Measurements from ENCODE around the gene CCDC157.

DNA sequence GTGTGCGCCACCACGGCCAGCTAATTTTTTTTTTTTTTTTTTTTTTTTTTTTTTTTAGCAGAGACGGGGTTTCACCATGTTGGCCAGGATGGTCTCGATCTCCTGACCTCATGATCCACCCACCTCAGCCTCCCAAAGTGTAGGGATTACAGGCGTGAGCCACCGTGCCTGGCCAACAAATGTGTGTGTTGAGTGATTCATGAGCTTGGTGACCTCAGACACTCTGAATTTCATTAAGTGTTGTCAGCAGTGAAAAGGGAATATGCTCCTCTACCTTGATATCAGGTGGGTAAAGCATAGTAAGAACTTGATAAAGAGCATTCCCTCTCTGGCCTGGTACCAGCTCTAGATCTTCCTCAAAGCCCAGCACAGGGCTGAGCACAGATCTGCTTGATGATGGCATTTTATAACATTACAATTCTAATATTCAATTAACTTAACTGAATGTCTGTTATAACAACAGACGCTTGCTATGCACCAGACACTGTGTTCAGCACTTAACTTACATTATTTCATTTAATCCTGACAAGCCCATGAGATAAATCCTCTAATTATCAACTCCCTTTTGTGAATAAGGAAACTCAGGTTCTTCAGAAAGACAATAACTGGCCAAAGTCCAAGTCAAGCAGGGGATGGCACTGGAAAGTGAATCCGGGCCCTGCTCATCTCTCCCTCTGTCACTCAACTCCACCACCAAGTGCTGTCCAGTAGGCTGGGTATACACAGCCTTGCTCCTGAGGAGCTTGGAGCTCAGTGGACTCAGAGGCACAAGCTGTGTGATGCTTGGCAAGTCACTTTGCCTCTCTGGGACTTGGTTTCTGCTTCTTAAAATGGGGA, 43.1 kb upstream of the CCDC157 start:
- TF ChIP-seq, protein P1, sequence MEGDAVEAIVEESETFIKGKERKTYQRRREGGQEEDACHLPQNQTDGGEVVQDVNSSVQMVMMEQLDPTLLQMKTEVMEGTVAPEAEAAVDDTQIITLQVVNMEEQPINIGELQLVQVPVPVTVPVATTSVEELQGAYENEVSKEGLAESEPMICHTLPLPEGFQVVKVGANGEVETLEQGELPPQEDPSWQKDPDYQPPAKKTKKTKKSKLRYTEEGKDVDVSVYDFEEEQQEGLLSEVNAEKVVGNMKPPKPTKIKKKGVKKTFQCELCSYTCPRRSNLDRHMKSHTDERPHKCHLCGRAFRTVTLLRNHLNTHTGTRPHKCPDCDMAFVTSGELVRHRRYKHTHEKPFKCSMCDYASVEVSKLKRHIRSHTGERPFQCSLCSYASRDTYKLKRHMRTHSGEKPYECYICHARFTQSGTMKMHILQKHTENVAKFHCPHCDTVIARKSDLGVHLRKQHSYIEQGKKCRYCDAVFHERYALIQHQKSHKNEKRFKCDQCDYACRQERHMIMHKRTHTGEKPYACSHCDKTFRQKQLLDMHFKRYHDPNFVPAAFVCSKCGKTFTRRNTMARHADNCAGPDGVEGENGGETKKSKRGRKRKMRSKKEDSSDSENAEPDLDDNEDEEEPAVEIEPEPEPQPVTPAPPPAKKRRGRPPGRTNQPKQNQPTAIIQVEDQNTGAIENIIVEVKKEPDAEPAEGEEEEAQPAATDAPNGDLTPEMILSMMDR (conservative IDR thresholded peaks at IDR 0.05; ENCODE audit: low read length): no peak
- TF ChIP-seq EZH2phosphoT487 (IDR thresholded peaks at IDR 0.05; ENCODE audit: borderline replicate concordance, low read depth, low read length): no peak

Measured in OCI-LY7 (cell line).